ENCODE data around the gene SH3RF1.
A peak's percentile ranks its signal among the peaks of the same experiment; 100 is the strongest.

SH3RF1 gene

GRCh38 chr4:169251291-169252235 is 19.2 kb downstream of the SH3RF1 start:
- Histone ChIP-seq H3K4me1 (peaks cover 39% of the 10 kb centered on the region), H3K27me3 (ENCODE audit: low read depth) (no peaks in the 10 kb centered on the region), H3K9me3 (no peaks in the 10 kb centered on the region), H3K4me3 (no peak overlapping the region), H3K36me3 (replicated peaks) (no peaks in the 10 kb centered on the region)
- in situ Hi-C loops (cut with MboI; ENCODE audit: low sequenced_read_pairs), result no loop called here
- DNase-seq (ENCODE audit: low spot score in 2 of 2), result peak; percentile 65 to 87

- Histone ChIP-seq H3K9me3 (no peaks in the 10 kb centered on the region), H3K36me3 (replicated peaks) (no peaks in the 10 kb centered on the region), H3K27me3 (ENCODE audit: low read depth) (no peaks in the 10 kb centered on the region), H3K4me3 (no peak overlapping the region), H3K4me1 (peaks cover 39% of the 10 kb centered on the region)
- in situ Hi-C loops (cut with MboI; ENCODE audit: low sequenced_read_pairs), result no loop called here
- no peak for DNase-seq (ENCODE audit: low spot score in 2 of 2)
Observed at GRCh38 chr4:169250796-169251195, 20.0 kb downstream of the SH3RF1 start.

GRCh38 chr4:169249999-169250398 is 20.8 kb downstream of the SH3RF1 start:
- Histone ChIP-seq H3K36me3 (replicated peaks) (no peaks in the 10 kb centered on the region), H3K9me3 (no peaks in the 10 kb centered on the region), H3K4me1 (peaks cover 39% of the 10 kb centered on the region), H3K4me3 (no peak overlapping the region), H3K27me3 (ENCODE audit: low read depth) (no peaks in the 10 kb centered on the region)
- in situ Hi-C loops (cut with MboI; ENCODE audit: low sequenced_read_pairs), result no loop called here
- no peak for DNase-seq (ENCODE audit: low spot score in 2 of 2)

GRCh38 chr4:169249214-169249973 is 21.4 kb downstream of the SH3RF1 start:
- H3K9me3 ChIP-seq, result no peaks in the 10 kb centered on the region
- DNase-seq (ENCODE audit: low spot score in 2 of 2), result no peak
- no peaks in the 10 kb centered on the region for H3K36me3 ChIP-seq (replicated peaks)
- in situ Hi-C loops (cut with MboI; ENCODE audit: low sequenced_read_pairs), result no loop called here
- no peak overlapping the region for H3K4me3 ChIP-seq
- no peaks in the 10 kb centered on the region for H3K27me3 ChIP-seq (ENCODE audit: low read depth)
- H3K4me1 ChIP-seq, result peaks cover 41% of the 10 kb centered on the region

- in situ Hi-C loops (cut with MboI; ENCODE audit: low sequenced_read_pairs), result no loop called here
- no peaks in the 10 kb centered on the region for H3K9me3 ChIP-seq
- H3K4me3 ChIP-seq, result no peak overlapping the region
- no peak for DNase-seq (ENCODE audit: low spot score in 2 of 2)
- peaks cover 43% of the 10 kb centered on the region for H3K4me1 ChIP-seq
- no peaks in the 10 kb centered on the region for H3K27me3 ChIP-seq (ENCODE audit: low read depth)
- H3K36me3 ChIP-seq (replicated peaks), result no peaks in the 10 kb centered on the region
Observed at GRCh38 chr4:169248645-169249044, 22.1 kb downstream of the SH3RF1 start.

GRCh38 chr4:169246957-169247396 is 23.8 kb downstream of the SH3RF1 start:
- Histone ChIP-seq H3K36me3 (replicated peaks) (no peaks in the 10 kb centered on the region), H3K9me3 (no peaks in the 10 kb centered on the region), H3K27me3 (ENCODE audit: low read depth) (no peaks in the 10 kb centered on the region), H3K4me3 (no peak overlapping the region), H3K4me1 (peaks cover 28% of the 10 kb centered on the region)
- DNase-seq (ENCODE audit: low spot score in 2 of 2), result no peak
- in situ Hi-C loops (cut with MboI; ENCODE audit: low sequenced_read_pairs), result no loop called here

GRCh38 chr4:169246279-169246678 is 24.5 kb downstream of the SH3RF1 start:
- H3K4me1 ChIP-seq, result peaks cover 23% of the 10 kb centered on the region
- DNase-seq (ENCODE audit: low spot score in 2 of 2), result no peak
- no peak overlapping the region for H3K4me3 ChIP-seq
- no peaks in the 10 kb centered on the region for H3K27me3 ChIP-seq (ENCODE audit: low read depth)
- no peaks in the 10 kb centered on the region for H3K9me3 ChIP-seq
- no peaks in the 10 kb centered on the region for H3K36me3 ChIP-seq (replicated peaks)
- in situ Hi-C loops (cut with MboI; ENCODE audit: low sequenced_read_pairs), result no loop called here

- no peaks in the 10 kb centered on the region for H3K27me3 ChIP-seq (ENCODE audit: low read depth)
- H3K4me3 ChIP-seq, result no peak overlapping the region
Observed at GRCh38 chr4:169245061-169245460, 25.7 kb downstream of the SH3RF1 start.

GRCh38 chr4:169243825-169244609 is 26.7 kb downstream of the SH3RF1 start:
- Histone ChIP-seq H3K4me1 (peaks cover 12% of the 10 kb centered on the region), H3K36me3 (replicated peaks) (no peaks in the 10 kb centered on the region), H3K9me3 (no peaks in the 10 kb centered on the region), H3K4me3 (no peak overlapping the region), H3K27me3 (ENCODE audit: low read depth) (no peaks in the 10 kb centered on the region)
- DNase-seq (ENCODE audit: low spot score in 2 of 2), result peak; percentile 12 to 56
- in situ Hi-C loops (cut with MboI; ENCODE audit: low sequenced_read_pairs), result no loop called here

More at GRCh38 chr4:169245061-169245460, 25.7 kb downstream of the SH3RF1 start:
- H3K4me1 ChIP-seq, result peaks cover 15% of the 10 kb centered on the region
- H3K36me3 ChIP-seq (replicated peaks), result no peaks in the 10 kb centered on the region
- H3K9me3 ChIP-seq, result no peaks in the 10 kb centered on the region
- no peak for DNase-seq (ENCODE audit: low spot score in 2 of 2)
- in situ Hi-C loops (cut with MboI; ENCODE audit: low sequenced_read_pairs), result no loop called here

- DNase-seq (ENCODE audit: low spot score in 2 of 2), result no peak
- Histone ChIP-seq H3K36me3 (replicated peaks) (no peaks in the 10 kb centered on the region), H3K27me3 (ENCODE audit: low read depth) (no peaks in the 10 kb centered on the region), H3K4me1 (peaks cover 12% of the 10 kb centered on the region), H3K4me3 (no peak overlapping the region), H3K9me3 (no peaks in the 10 kb centered on the region)
- in situ Hi-C loops (cut with MboI; ENCODE audit: low sequenced_read_pairs), result no loop called here
Observed at GRCh38 chr4:169241464-169241863, 29.3 kb downstream of the SH3RF1 start.

- in situ Hi-C loops (cut with MboI; ENCODE audit: low sequenced_read_pairs), result no loop called here
- Histone ChIP-seq H3K27me3 (ENCODE audit: low read depth) (no peaks in the 10 kb centered on the region), H3K9me3 (no peaks in the 10 kb centered on the region), H3K4me1 (peaks cover 9% of the 10 kb centered on the region), H3K4me3 (no peak overlapping the region), H3K36me3 (replicated peaks) (no peaks in the 10 kb centered on the region)
- no peak for DNase-seq (ENCODE audit: low spot score in 2 of 2)
Observed at GRCh38 chr4:169239221-169239905, 31.4 kb downstream of the SH3RF1 start.

- peaks cover under 1% of the 10 kb centered on the region for H3K4me1 ChIP-seq
- no peaks in the 10 kb centered on the region for H3K36me3 ChIP-seq (replicated peaks)
- H3K4me3 ChIP-seq, result no peak overlapping the region
- no peak for DNase-seq (ENCODE audit: low spot score in 2 of 2)
- H3K9me3 ChIP-seq, result no peaks in the 10 kb centered on the region
- H3K27me3 ChIP-seq (ENCODE audit: low read depth), result no peaks in the 10 kb centered on the region
- in situ Hi-C loops (cut with MboI; ENCODE audit: low sequenced_read_pairs), result no loop called here
Observed at GRCh38 chr4:169238445-169238844, 32.3 kb downstream of the SH3RF1 start.

Data from HAP-1 (cell line).